HepG2 (cell line): ENCODE measurements around the gene MYADML2. TPM values are rescaled to one million over a fixed set of nuclear protein-coding genes. Genes with fewer than 3 reads are reported as not detected.

Source experiments
- CC2D1A ChIP-seq: sonication (generic); formaldehyde crosslinking; IDR thresholded peaks from 2 replicates; pipeline ENCODE4 v1.8.1; 2023; ENCODE audit warnings: mild to moderate bottlenecking, missing genetic modification reagents
- JDP2 ChIP-seq: sonication (generic); formaldehyde crosslinking; IDR thresholded peaks from 2 replicates; pipeline ENCODE4 v1.8.1; 2022; ENCODE audit warnings: missing genetic modification reagents, borderline replicate concordance
- PCBP1 ChIP-seq: fragments of 200-400 bp; formaldehyde crosslinking; IDR thresholded peaks from 2 replicates; pipeline ENCODE4 v1.6.1; 2017; ENCODE audit warnings: mild to moderate bottlenecking, low read depth, low read length, borderline replicate concordance
- PRPF4 ChIP-seq: fragments of 200-400 bp; formaldehyde crosslinking; IDR thresholded peaks from 2 replicates; pipeline ENCODE4 v1.6.1; 2016; ENCODE audit warnings: low read length, low read depth; ENCODE audit not compliant: poor library complexity, severe bottlenecking
- SETDB1 ChIP-seq: sonication (generic); formaldehyde crosslinking; IDR thresholded peaks from 2 replicates; pipeline ENCODE4 v1.5.1; 2020; ENCODE audit warnings: missing genetic modification reagents, mild to moderate bottlenecking, borderline replicate concordance
- SMYD3 ChIP-seq: sonication (generic); formaldehyde crosslinking; IDR thresholded peaks from 2 replicates; pipeline ENCODE4 v1.8.1; 2023; ENCODE audit warnings: mild to moderate bottlenecking, missing genetic modification reagents
- SOX13 ChIP-seq, 3 experiments: fragments of 450-650 bp in 1 of 3; sonication (generic) in 1 of 3; formaldehyde crosslinking in 1 of 3; IDR thresholded peaks in 2 of 3; conservative IDR thresholded peaks in 1 of 3; 2 replicates each; pipeline versions ENCODE4 v1.5.0 to v1.6.1; 2016 to 2020; ENCODE audit warnings: antibody characterized with exemption in 1 of 3, mild to moderate bottlenecking in 1 of 3, missing compliant biosample characterization in 1 of 3, missing genetic modification reagents in 1 of 3, moderate library complexity in 1 of 3
- SRF ChIP-seq: IDR thresholded peaks from 2 replicates; pipeline ENCODE4 v1.6.1; 2011; ENCODE audit warnings: mild to moderate bottlenecking, low read depth, low read length, moderate library complexity
- STAT5B ChIP-seq: sonication (generic); formaldehyde crosslinking; IDR thresholded peaks from 2 replicates; pipeline ENCODE4 v1.4.0; 2020; ENCODE audit warnings: missing genetic modification reagents
- U2AF1 ChIP-seq: fragments of 200-400 bp; formaldehyde crosslinking; optimal IDR thresholded peaks from 2 replicates; pipeline ENCODE3; 2017; ENCODE audit warnings: mild to moderate bottlenecking, low read depth, low read length
- YY1 ChIP-seq: IDR thresholded peaks from 2 replicates; pipeline ENCODE4 v1.6.1; 2011; ENCODE audit warnings: low read length, low read depth, moderate library complexity, mild to moderate bottlenecking; ENCODE audit not compliant: insufficient read depth, insufficient replicate concordance
- ZNF143 ChIP-seq: sonication (generic); formaldehyde crosslinking; IDR thresholded peaks from 2 replicates; pipeline ENCODE4 v1.4.0; 2020; ENCODE audit warnings: missing genetic modification reagents
- ZNF20 ChIP-seq: sonication (generic); formaldehyde crosslinking; IDR thresholded peaks from 2 replicates; pipeline ENCODE4 v1.4.0; 2020; ENCODE audit warnings: mild to moderate bottlenecking, moderate library complexity, missing genetic modification reagents
- ZNF576 ChIP-seq: sonication (generic); formaldehyde crosslinking; IDR thresholded peaks from 2 replicates; pipeline ENCODE4 v1.4.0; 2020; ENCODE audit warnings: mild to moderate bottlenecking, missing genetic modification reagents
- ZNF615 ChIP-seq: sonication (generic); formaldehyde crosslinking; IDR thresholded peaks from 2 replicates; pipeline ENCODE4 v1.5.0; 2020; ENCODE audit warnings: mild to moderate bottlenecking, missing genetic modification reagents, borderline replicate concordance
- ZNF770 ChIP-seq: sonication (generic); formaldehyde crosslinking; IDR thresholded peaks from 2 replicates; pipeline ENCODE4 v1.5.0; 2020; ENCODE audit warnings: mild to moderate bottlenecking, missing genetic modification reagents
- polyA plus RNA-seq, 8 experiments: library from polyadenylated mRNA; depleted of rRNA in 3 of 8; stranded (reverse) in 7 of 8; unstranded in 1 of 8; fragments of >200 nt; fragmentation: Illumina TruSeq in 4 of 8; extraction: Trizol in 4 of 8; gene quantifications; 2 replicates each; pipeline versions ENCODE4 v1.2.1 to v1.2.3, GENCODE V29; 2011 to 2016; ENCODE audit warnings: low read depth in 4 of 8, missing spikeins in 1 of 8, mixed read lengths in 1 of 8; ENCODE audit not compliant: insufficient read depth in 1 of 8
- total RNA-seq, 5 experiments: library from RNA; depleted of rRNA; stranded (reverse); fragments of >200 nt; fragmentation: Illumina TruSeq; extraction: Trizol; gene quantifications; 2 replicates each; pipeline ENCODE4 v1.2.3, GENCODE V29; 2016; ENCODE audit warnings: low read depth in 1 of 5
- TF ChIP-seq, protein P1 (sequence below): sonication (generic); formaldehyde crosslinking; conservative IDR thresholded peaks from 2 replicates; pipeline ENCODE4 v1.4.0; 2020; ENCODE audit warnings: mild to moderate bottlenecking, missing genetic modification reagents, moderate library complexity
- TF ChIP-seq, protein P2 (sequence below): sonication (generic); formaldehyde crosslinking; IDR thresholded peaks from 2 replicates; pipeline ENCODE4; 2020; ENCODE audit warnings: missing genetic modification reagents, mild to moderate bottlenecking, borderline replicate concordance

Gene MYADML2
- total and polyA plus RNA-seq, 2 of the 13 experiments (the other 11 are each of a cell fraction or from before 2014, with no cell fraction given) = not detected

GRCh38 chr17:81996232-81996756 is 49.3 kb upstream of the MYADML2 start (continued):
- TF ChIP-seq SOX13 (IDR thresholded peaks at IDR 0.05) (no peak), SOX13 (CRISPR knock-in tag; conservative IDR thresholded peaks at IDR 0.05 in 1 of 2, IDR thresholded peaks at IDR 0.05 in 1 of 2) (no peak), JDP2 (CRISPR knock-in tag) (no peak), ZNF20 (0 out of 2 replicates have a peak, but pooled peaks have one; percentile 56), U2AF1 (no peak), ZNF770 (no peak), CC2D1A (CRISPR knock-in tag) (no peak), YY1 (no peak), PRPF4 (peak; percentile 74), ZNF576 (CRISPR knock-in tag) (no peak), SRF (0 out of 2 replicates have a peak, but pooled peaks have one; percentile 1), SMYD3 (CRISPR knock-in tag) (no peak), PCBP1 (no peak), ZNF143 (CRISPR knock-in tag) (no peak), ZNF615 (no peak), STAT5B (no peak), SETDB1 (CRISPR knock-in tag) (no peak)
- TF ChIP-seq, protein P1, sequence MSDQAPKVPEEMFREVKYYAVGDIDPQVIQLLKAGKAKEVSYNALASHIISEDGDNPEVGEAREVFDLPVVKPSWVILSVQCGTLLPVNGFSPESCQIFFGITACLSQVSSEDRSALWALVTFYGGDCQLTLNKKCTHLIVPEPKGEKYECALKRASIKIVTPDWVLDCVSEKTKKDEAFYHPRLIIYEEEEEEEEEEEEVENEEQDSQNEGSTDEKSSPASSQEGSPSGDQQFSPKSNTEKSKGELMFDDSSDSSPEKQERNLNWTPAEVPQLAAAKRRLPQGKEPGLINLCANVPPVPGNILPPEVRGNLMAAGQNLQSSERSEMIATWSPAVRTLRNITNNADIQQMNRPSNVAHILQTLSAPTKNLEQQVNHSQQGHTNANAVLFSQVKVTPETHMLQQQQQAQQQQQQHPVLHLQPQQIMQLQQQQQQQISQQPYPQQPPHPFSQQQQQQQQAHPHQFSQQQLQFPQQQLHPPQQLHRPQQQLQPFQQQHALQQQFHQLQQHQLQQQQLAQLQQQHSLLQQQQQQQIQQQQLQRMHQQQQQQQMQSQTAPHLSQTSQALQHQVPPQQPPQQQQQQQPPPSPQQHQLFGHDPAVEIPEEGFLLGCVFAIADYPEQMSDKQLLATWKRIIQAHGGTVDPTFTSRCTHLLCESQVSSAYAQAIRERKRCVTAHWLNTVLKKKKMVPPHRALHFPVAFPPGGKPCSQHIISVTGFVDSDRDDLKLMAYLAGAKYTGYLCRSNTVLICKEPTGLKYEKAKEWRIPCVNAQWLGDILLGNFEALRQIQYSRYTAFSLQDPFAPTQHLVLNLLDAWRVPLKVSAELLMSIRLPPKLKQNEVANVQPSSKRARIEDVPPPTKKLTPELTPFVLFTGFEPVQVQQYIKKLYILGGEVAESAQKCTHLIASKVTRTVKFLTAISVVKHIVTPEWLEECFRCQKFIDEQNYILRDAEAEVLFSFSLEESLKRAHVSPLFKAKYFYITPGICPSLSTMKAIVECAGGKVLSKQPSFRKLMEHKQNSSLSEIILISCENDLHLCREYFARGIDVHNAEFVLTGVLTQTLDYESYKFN (CRISPR knock-in tag) = no peak
- TF ChIP-seq, protein P2, sequence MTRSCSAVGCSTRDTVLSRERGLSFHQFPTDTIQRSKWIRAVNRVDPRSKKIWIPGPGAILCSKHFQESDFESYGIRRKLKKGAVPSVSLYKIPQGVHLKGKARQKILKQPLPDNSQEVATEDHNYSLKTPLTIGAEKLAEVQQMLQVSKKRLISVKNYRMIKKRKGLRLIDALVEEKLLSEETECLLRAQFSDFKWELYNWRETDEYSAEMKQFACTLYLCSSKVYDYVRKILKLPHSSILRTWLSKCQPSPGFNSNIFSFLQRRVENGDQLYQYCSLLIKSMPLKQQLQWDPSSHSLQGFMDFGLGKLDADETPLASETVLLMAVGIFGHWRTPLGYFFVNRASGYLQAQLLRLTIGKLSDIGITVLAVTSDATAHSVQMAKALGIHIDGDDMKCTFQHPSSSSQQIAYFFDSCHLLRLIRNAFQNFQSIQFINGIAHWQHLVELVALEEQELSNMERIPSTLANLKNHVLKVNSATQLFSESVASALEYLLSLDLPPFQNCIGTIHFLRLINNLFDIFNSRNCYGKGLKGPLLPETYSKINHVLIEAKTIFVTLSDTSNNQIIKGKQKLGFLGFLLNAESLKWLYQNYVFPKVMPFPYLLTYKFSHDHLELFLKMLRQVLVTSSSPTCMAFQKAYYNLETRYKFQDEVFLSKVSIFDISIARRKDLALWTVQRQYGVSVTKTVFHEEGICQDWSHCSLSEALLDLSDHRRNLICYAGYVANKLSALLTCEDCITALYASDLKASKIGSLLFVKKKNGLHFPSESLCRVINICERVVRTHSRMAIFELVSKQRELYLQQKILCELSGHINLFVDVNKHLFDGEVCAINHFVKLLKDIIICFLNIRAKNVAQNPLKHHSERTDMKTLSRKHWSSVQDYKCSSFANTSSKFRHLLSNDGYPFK = no peak
